ENCODE measurements around the gene MFSD1. TPM values are rescaled to one million over a fixed set of nuclear protein-coding genes. Genes with fewer than 3 reads are reported as not detected.
A peak's percentile ranks its signal among the peaks of the same experiment; 100 is the strongest.

Gene MFSD1
- total RNA-seq, 4 donors from 2014 or later: 52.0 to 152 (median 104) TPM

GRCh38 chr3:158773845-158774830 is 27.7 kb upstream of the MFSD1 start:
- Histone ChIP-seq H3K27ac (peak overlapping the region; percentile 53 to 59), H3K36me3 (no peaks in the 10 kb centered on the region), H3K9me3 (no peaks in the 10 kb centered on the region), H3K27me3 (no peaks in the 10 kb centered on the region), H3K4me1 (peaks cover 0 to 25% of the 10 kb centered on the region in 2 donors), H3K4me3 (no peak overlapping the region)
- no peak for TF ChIP-seq CTCF (IDR thresholded peaks at IDR 0.05)
- no peak for TF ChIP-seq POLR2A (IDR thresholded peaks at IDR 0.05)
- DNase-seq: peak; percentile 39 to 48
- intact Hi-C loops (cut with DNase I; ENCODE audit: low total_unique reads): no loop called here

DNA sequence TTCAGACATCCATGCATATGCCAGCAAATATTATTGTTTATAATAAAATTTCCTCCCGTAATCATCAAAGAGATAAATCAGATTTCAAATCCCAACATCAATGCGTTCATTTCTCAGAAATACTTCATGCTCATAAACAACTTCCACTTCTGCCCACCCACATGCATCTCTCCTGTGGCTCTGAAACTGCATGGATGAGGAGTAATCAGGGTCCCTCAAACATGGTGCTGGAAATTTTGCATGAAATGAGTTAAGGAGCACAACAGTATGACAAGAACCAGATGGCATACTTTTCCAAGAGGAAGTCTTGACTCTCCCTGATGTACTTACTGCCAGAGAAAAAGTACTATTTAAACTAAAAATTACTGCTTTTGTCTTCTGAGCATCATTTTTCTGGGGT is 26.9 kb upstream of the MFSD1 start:
- TF ChIP-seq POLR2A (IDR thresholded peaks at IDR 0.05): no peak
- no peak for TF ChIP-seq CTCF (IDR thresholded peaks at IDR 0.05)
- Histone ChIP-seq H3K27ac (peak overlapping the region; percentile 53 to 59), H3K9me3 (no peaks in the 10 kb centered on the region), H3K4me3 (no peak overlapping the region), H3K36me3 (no peaks in the 10 kb centered on the region), H3K4me1 (peaks cover 0 to 21% of the 10 kb centered on the region in 2 donors), H3K27me3 (no peaks in the 10 kb centered on the region)
- DNase-seq: no peak
- intact Hi-C loops (cut with DNase I; ENCODE audit: low total_unique reads): no loop called here

DNA sequence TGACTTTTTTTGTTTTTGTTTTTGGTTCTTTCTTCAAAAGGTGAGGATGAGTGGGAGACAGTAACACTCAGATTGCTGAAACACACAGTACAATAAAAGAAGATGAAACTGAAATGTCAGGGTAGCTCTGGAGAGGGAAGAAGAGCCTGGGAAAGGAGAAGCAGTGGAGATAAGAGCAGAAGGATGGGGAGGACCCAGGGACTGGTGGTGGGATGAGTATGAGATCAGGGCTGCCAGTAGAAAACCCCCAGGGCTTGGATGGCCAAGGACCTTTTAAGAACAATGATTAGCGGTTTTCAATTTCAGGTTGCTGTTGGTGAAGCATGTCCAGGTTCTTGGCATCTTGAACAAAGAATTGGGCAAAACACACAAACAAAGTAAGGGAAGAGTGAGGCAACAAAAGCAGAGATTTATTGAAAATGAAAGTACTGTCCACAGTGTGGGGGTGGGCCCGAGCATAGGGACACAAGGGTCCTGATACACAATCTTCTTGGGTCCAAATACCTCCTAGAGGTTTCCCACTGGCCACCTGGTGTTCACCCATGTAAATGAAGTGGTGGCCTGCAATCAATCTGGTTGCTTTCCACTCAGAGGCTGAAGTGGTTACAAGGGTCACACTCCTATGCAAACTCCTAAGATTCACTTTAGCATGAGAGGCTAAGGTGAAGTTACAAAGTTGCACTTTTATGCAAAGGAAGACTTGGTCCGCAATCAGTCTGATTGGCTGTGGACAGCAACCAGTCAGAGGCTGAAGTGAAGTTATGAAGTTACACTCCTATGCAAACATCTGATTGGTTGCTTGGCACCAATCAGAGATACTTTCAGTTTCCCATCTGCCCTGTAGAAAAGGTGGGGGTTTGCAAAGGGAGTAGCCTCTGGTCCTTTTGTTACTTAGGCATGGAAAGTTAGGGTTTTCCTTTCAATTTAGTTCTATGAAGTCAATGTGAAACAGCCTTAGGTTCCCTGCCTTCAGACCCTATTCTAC is 26.1 kb upstream of the MFSD1 start:
- Histone ChIP-seq H3K4me1 (peaks cover 0 to 13% of the 10 kb centered on the region in 2 donors), H3K36me3 (no peaks in the 10 kb centered on the region), H3K9me3 (no peaks in the 10 kb centered on the region), H3K27me3 (no peaks in the 10 kb centered on the region), H3K4me3 (no peak overlapping the region), H3K27ac (peak overlapping the region; percentile 53 to 59)
- DNase-seq: no peak
- TF ChIP-seq CTCF (IDR thresholded peaks at IDR 0.05): no peak
- TF ChIP-seq POLR2A (IDR thresholded peaks at IDR 0.05): no peak
- intact Hi-C loops (cut with DNase I; ENCODE audit: low total_unique reads): no loop called here

GRCh38 chr3:158776531-158776930 is 25.3 kb upstream of the MFSD1 start:
- intact Hi-C loops (cut with DNase I; ENCODE audit: low total_unique reads): no loop called here
- Histone ChIP-seq H3K9me3 (no peaks in the 10 kb centered on the region), H3K4me1 (peaks cover 0 to 5% of the 10 kb centered on the region in 2 donors), H3K27me3 (no peaks in the 10 kb centered on the region), H3K36me3 (no peaks in the 10 kb centered on the region), H3K4me3 (no peak overlapping the region), H3K27ac (peak overlapping the region in 1 of 2 donors; percentile 53)
- DNase-seq: no peak
- TF ChIP-seq CTCF (IDR thresholded peaks at IDR 0.05) (no peak), POLR2A (IDR thresholded peaks at IDR 0.05) (no peak)
